ENCODE measurements around the gene ZRSR2.

The ZRSR2 gene

GRCh38 chrX:15853586-15854079 is 63.3 kb downstream of the ZRSR2 start:
- DNase-seq (ENCODE audit: low read depth): no peak

GRCh38 chrX:15854080-15854655 is 63.9 kb downstream of the ZRSR2 start:
- no peak for DNase-seq (ENCODE audit: low read depth)

GRCh38 chrX:15854712-15855567 is 64.7 kb downstream of the ZRSR2 start, which contains the start of gene AP1S2:
Gene AP1S2, minus strand, starts transcription at chrX:15854813. Its CDS starts 2,289 bp downstream, at chrX:15852524.
- DNase-seq (ENCODE audit: low read depth): peak; percentile 55

GRCh38 chrX:15855568-15856221 is 65.4 kb downstream of the ZRSR2 start:
- no peak for DNase-seq (ENCODE audit: low read depth)

- no peak for DNase-seq (ENCODE audit: low read depth)
These were observed 65.9 kb downstream of the ZRSR2 start for GRCh38 chrX:15856222-15856587.

GRCh38 chrX:15856636-15857035 is 66.4 kb downstream of the ZRSR2 start:
- no peak for DNase-seq (ENCODE audit: low read depth)

- DNase-seq (ENCODE audit: low read depth): no peak
These were observed 67.8 kb downstream of the ZRSR2 start for GRCh38 chrX:15858051-15858450.

GRCh38 chrX:15860921-15861320 is 70.6 kb downstream of the ZRSR2 start:
- DNase-seq (ENCODE audit: low read depth): no peak

GRCh38 chrX:15864023-15864422 is 73.7 kb downstream of the ZRSR2 start:
- no peak for DNase-seq (ENCODE audit: low read depth)

GRCh38 chrX:15864629-15865028 is 74.3 kb downstream of the ZRSR2 start:
- no peak for DNase-seq (ENCODE audit: low read depth)

- DNase-seq (ENCODE audit: low read depth): no peak
These were observed 75.9 kb downstream of the ZRSR2 start for GRCh38 chrX:15866147-15866546.

- DNase-seq (ENCODE audit: low read depth): no peak
These were observed 79.4 kb downstream of the ZRSR2 start for GRCh38 chrX:15869695-15870094.

- DNase-seq (ENCODE audit: low read depth): no peak
These were observed 80.0 kb downstream of the ZRSR2 start for GRCh38 chrX:15870310-15870709.
